Prostate gland (tissue), 2 donors: ENCODE data around the gene PAPOLB. TPM values are rescaled to one million over a fixed set of nuclear protein-coding genes. Genes with fewer than 3 reads are reported as not detected.

Source experiments
- DNase-seq: peaks from one replicate; pipeline ENCODE4 v3.0.0-alpha.2; 2019; ENCODE audit warnings: low spot score
- H3K27ac ChIP-seq, 2 donors: fragments of 200-600 bp; sonication (generic); 2 replicates each; pipeline ENCODE4 v1.5.1; 2017 to 2019
- H3K27me3 ChIP-seq: fragments of 200-600 bp; sonication (generic); replicated peaks from 2 replicates; pipeline ENCODE4 v1.5.1; 2019; ENCODE audit not compliant: insufficient read depth
- H3K36me3 ChIP-seq, 2 donors: fragments of 200-600 bp; sonication (generic); 1 replicate in 1 of 2; 2 replicates in 1 of 2; pipeline versions ENCODE4 v1.5.1 to v1.8.1; 2017 to 2019
- H3K4me1 ChIP-seq: fragments of 200-600 bp; sonication (generic); replicated peaks from 2 replicates; pipeline ENCODE4 v1.5.1; 2019
- H3K4me3 ChIP-seq, 2 donors: fragments of 200-600 bp; sonication (generic); 2 replicates each; pipeline ENCODE4 v1.5.1; 2017 to 2019
- H3K9me3 ChIP-seq: fragments of 200-600 bp; sonication (generic); 2 replicates; pipeline ENCODE4 v1.5.1; 2017
- CTCF ChIP-seq, 4 experiments: fragments of 200-600 bp in 2 of 4; fragments of 450-650 bp in 2 of 4; sonication (generic) in 2 of 4; IDR thresholded peaks; 1 replicate in 3 of 4; 2 replicates in 1 of 4; pipeline ENCODE4 v1.5.1; 2016 to 2019; ENCODE audit warnings: antibody characterized with exemption in 4 of 4, mild to moderate bottlenecking in 2 of 4, moderate library complexity in 2 of 4
- POLR2A ChIP-seq: fragments of 450-650 bp; IDR thresholded peaks from one replicate; pipeline ENCODE4 v1.6.1; 2016; ENCODE audit warnings: antibody characterized with exemption, mild to moderate bottlenecking
- POLR2AphosphoS5 ChIP-seq: sonication (generic); formaldehyde crosslinking; IDR thresholded peaks from one replicate; pipeline ENCODE4 v1.6.1; 2017; ENCODE audit warnings: antibody characterized with exemption
- WGBS: methylation state at CpG from one replicate; pipeline ENCODE4 v1.1.5; 2018; 5-methylcytosine and 5-hydroxymethylcytosine counted together
- intact Hi-C: fragments of 100-400 bp; cut with DNase I; formaldehyde crosslinking; loops from one replicate; pipeline ENCODE4 v1.14.2; 2022
- total RNA-seq, 2 donors: library from RNA; depleted of rRNA; stranded (reverse); fragments of >200 nt; gene quantifications; one replicate each; pipeline ENCODE4 v1.1.0, GENCODE V29; 2016

Gene PAPOLB
- total RNA-seq, 2 donors from 2014 or later = 4.7 TPM; not detected in 1

- peak in 3 of 4 experiments; percentile 31 to 67 (median 54) for TF ChIP-seq CTCF (IDR thresholded peaks at IDR 0.05)
- no peak for TF ChIP-seq POLR2A
- peak; percentile 8 for TF ChIP-seq POLR2AphosphoS5
- intact Hi-C loops = loop anchor here (10.0 kb wide), 1 partner anchor 55 kb away; the partner anchor contains the start of gene RADIL
- no peak overlapping the region for H3K4me3 ChIP-seq
- 46% methylated on average over 13 of the region's 14 CpGs for WGBS
- no peaks in the 10 kb centered on the region for H3K9me3 ChIP-seq
- no peaks in the 10 kb centered on the region for H3K4me1 ChIP-seq
- no peak for DNase-seq
- no peaks in the 10 kb centered on the region for H3K36me3 ChIP-seq
- no peak overlapping the region for H3K27ac ChIP-seq
- no peaks in the 10 kb centered on the region for H3K27me3 ChIP-seq
Measured at GRCh38 chr7:4830176-4830575, 31.7 kb downstream of the PAPOLB start.

GRCh38 chr7:4828720-4829383 lies 33.0 kb downstream of the PAPOLB start:
- Histone ChIP-seq H3K4me1 (no peaks in the 10 kb centered on the region), H3K9me3 (no peaks in the 10 kb centered on the region), H3K27ac (no peak overlapping the region), H3K4me3 (no peak overlapping the region), H3K27me3 (no peaks in the 10 kb centered on the region), H3K36me3 (no peaks in the 10 kb centered on the region)
- 90% methylated on average over 17 of the region's 17 CpGs for WGBS
- no peak for TF ChIP-seq CTCF (IDR thresholded peaks at IDR 0.05)
- no peak for TF ChIP-seq POLR2A
- TF ChIP-seq POLR2AphosphoS5 = no peak
- intact Hi-C loops = no loop called here
- DNase-seq = no peak

GRCh38 chr7:4825081-4825480 lies 36.7 kb downstream of the PAPOLB start:
- Histone ChIP-seq H3K27ac (no peak overlapping the region), H3K4me3 (no peak overlapping the region), H3K36me3 (no peaks in the 10 kb centered on the region), H3K4me1 (no peaks in the 10 kb centered on the region), H3K9me3 (no peaks in the 10 kb centered on the region), H3K27me3 (no peaks in the 10 kb centered on the region)
- no peak for DNase-seq
- TF ChIP-seq CTCF (IDR thresholded peaks at IDR 0.05) (no peak), POLR2AphosphoS5 (no peak), POLR2A (no peak)
- intact Hi-C loops = no loop called here
- 86% methylated on average over 15 of the region's 15 CpGs for WGBS

- H3K9me3 ChIP-seq = no peaks in the 10 kb centered on the region
- intact Hi-C loops = no loop called here
- H3K4me3 ChIP-seq = no peak overlapping the region
- 83% methylated on average over 20 of the region's 20 CpGs for WGBS
- no peaks in the 10 kb centered on the region for H3K27me3 ChIP-seq
- DNase-seq = no peak
- H3K36me3 ChIP-seq = no peaks in the 10 kb centered on the region
- H3K4me1 ChIP-seq = no peaks in the 10 kb centered on the region
- H3K27ac ChIP-seq = no peak overlapping the region
- no peak for TF ChIP-seq CTCF (IDR thresholded peaks at IDR 0.05)
- no peak for TF ChIP-seq POLR2AphosphoS5
- TF ChIP-seq POLR2A = no peak
Measured at GRCh38 chr7:4824120-4824775, 37.6 kb downstream of the PAPOLB start.
